ENCODE data around the gene POLR2H. TPM values are rescaled to one million over a fixed set of nuclear protein-coding genes. Genes with fewer than 3 reads are reported as not detected.

POLR2H gene
- total RNA-seq, 1 experiment from 2014 or later, result 153 TPM

DNA sequence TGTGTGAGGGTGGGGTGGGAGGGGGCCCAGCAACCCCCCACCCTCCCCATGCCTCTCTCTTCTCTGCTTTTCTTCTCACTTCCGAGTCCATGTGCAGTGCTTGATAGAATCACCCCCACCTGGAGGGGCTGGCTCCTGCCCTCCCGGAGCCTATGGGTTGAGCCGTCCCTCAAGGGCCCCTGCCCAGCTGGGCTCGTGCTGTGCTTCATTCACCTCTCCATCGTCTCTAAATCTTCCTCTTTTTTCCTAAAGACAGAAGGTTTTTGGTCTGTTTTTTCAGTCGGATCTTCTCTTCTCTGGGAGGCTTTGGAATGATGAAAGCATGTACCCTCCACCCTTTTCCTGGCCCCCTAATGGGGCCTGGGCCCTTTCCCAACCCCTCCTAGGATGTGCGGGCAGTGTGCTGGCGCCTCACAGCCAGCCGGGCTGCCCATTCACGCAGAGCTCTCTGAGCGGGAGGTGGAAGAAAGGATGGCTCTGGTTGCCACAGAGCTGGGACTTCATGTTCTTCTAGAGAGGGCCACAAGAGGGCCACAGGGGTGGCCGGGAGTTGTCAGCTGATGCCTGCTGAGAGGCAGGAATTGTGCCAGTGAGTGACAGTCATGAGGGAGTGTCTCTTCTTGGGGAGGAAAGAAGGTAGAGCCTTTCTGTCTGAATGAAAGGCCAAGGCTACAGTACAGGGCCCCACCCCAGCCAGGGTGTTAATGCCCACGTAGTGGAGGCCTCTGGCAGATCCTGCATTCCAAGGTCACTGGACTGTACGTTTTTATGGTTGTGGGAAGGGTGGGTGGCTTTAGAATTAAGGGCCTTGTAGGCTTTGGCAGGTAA lies 16.0 kb upstream of the POLR2H start:
- no peaks in the 10 kb centered on the region for H4K20me1 ChIP-seq (ENCODE audit: insufficient read depth)
- H3K9me3 ChIP-seq (ENCODE audit: insufficient read depth, low read depth), result no peaks in the 10 kb centered on the region
- POLR2A ChIA-PET (ENCODE audit: unreplicated experiment), result no interaction called here
- no peak overlapping the region for H3K4me2 ChIP-seq
- peaks cover 8% of the 10 kb centered on the region; the same call in 1 of the 2 replicates for H3K4me1 ChIP-seq (replicated peaks; ENCODE audit: insufficient read depth)
- H3F3A ChIP-seq (ENCODE audit: insufficient read depth, low read depth), result peaks cover 9% of the 10 kb centered on the region; the same call in 1 of the 2 replicates
- no peak overlapping the region for H3K27ac ChIP-seq
- no peaks in the 10 kb centered on the region for H3K27me3 ChIP-seq (ENCODE audit: insufficient read depth, low read depth)
- TF ChIP-seq, protein P1, sequence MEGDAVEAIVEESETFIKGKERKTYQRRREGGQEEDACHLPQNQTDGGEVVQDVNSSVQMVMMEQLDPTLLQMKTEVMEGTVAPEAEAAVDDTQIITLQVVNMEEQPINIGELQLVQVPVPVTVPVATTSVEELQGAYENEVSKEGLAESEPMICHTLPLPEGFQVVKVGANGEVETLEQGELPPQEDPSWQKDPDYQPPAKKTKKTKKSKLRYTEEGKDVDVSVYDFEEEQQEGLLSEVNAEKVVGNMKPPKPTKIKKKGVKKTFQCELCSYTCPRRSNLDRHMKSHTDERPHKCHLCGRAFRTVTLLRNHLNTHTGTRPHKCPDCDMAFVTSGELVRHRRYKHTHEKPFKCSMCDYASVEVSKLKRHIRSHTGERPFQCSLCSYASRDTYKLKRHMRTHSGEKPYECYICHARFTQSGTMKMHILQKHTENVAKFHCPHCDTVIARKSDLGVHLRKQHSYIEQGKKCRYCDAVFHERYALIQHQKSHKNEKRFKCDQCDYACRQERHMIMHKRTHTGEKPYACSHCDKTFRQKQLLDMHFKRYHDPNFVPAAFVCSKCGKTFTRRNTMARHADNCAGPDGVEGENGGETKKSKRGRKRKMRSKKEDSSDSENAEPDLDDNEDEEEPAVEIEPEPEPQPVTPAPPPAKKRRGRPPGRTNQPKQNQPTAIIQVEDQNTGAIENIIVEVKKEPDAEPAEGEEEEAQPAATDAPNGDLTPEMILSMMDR (conservative IDR thresholded peaks at IDR 0.05), result peak; percentile 86
- TF ChIP-seq EZH2 (IDR thresholded peaks at IDR 0.05; ENCODE audit: low read depth), result no peak
- H3K36me3 ChIP-seq (ENCODE audit: low read depth), result no peaks in the 10 kb centered on the region
- no TSS peak for BruUV-seq (replicated peaks)
- no peak overlapping the region for H2AFZ ChIP-seq
- intact Hi-C loops (cut with micrococcal nuclease; ENCODE audit: unreplicated experiment), result loop anchor here (1.0 to 5.0 kb wide), 2 partner anchors 17 to 33 kb away; partner anchors contain the start of gene EIF4G1
- H3K79me2 ChIP-seq (ENCODE audit: low read depth), result no peaks in the 10 kb centered on the region
- no peak overlapping the region for H3K4me3 ChIP-seq
- peak; percentile 83 for DNase-seq
- no peaks in the 10 kb centered on the region for H3K9me2 ChIP-seq (ENCODE audit: insufficient read depth)
- CTCF ChIA-PET, result interaction anchor here (0.5 to 1.0 kb wide), 2 partner anchors 26 to 453 kb away, joined by 3 to 4 read pairs; no protein-coding TSS in a partner anchor

DNA sequence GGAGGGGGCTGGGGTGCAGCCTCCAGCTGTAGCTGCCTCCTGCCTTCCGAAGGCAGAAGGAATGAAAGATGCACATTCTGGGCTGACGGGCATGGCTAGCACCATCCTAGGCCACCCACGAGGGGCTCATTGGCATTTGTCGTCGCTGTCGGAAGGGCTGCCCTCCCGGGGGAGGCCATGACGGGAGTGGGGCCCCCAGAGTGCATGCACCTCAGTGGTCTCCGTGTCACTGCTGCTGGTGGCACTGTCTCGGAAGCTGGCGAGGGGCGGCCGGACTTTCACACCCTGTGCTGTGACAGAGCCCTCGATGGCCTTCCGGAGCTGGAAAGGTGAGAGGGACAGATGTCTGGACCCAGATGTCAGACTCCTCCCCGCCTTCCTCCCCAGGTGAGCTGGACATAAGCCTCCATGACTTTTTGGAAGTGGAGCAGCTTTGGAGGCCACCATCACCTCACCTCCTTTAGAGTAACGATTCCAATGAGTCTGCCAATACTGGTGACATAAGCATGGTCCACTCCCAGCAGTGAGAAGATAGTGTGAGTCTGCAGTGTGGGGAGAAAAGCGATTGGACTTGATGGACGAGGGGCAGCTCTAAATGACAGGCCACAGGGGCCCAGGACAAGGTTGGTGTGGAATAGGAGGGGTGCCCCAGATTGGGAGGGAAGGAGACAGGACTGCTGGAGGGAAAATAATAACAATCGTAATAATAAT lies 14.9 kb upstream of the POLR2H start:
- Histone ChIP-seq H3K4me1 (replicated peaks; ENCODE audit: insufficient read depth) (peaks cover 7% of the 10 kb centered on the region; the same call in 1 of the 2 replicates), H2AFZ (no peak overlapping the region), H3K27ac (no peak overlapping the region), H4K20me1 (ENCODE audit: insufficient read depth) (no peaks in the 10 kb centered on the region), H3F3A (ENCODE audit: insufficient read depth, low read depth) (0 out of 2 replicates have a peak, but pooled peaks cover 5% of the 10 kb centered on the region), H3K9me2 (ENCODE audit: insufficient read depth) (no peaks in the 10 kb centered on the region), H3K9me3 (ENCODE audit: insufficient read depth, low read depth) (no peaks in the 10 kb centered on the region), H3K4me3 (no peak overlapping the region), H3K27me3 (ENCODE audit: insufficient read depth, low read depth) (no peaks in the 10 kb centered on the region), H3K4me2 (no peak overlapping the region), H3K79me2 (ENCODE audit: low read depth) (no peaks in the 10 kb centered on the region), H3K36me3 (ENCODE audit: low read depth) (no peaks in the 10 kb centered on the region)
- ChIA-PET CTCF (interaction anchor here (0.5 kb wide), 1 partner anchor 454 kb away, joined by 3 read pairs; no protein-coding TSS in a partner anchor), POLR2A (ENCODE audit: unreplicated experiment) (no interaction called here)
- TF ChIP-seq EZH2 (IDR thresholded peaks at IDR 0.05; ENCODE audit: low read depth), result no peak
- TF ChIP-seq, protein P1 (conservative IDR thresholded peaks at IDR 0.05), result no peak
- no peak for DNase-seq
- BruUV-seq (replicated peaks), result no TSS peak
- intact Hi-C loops (cut with micrococcal nuclease; ENCODE audit: unreplicated experiment), result loop anchor here (5.0 kb wide), 1 partner anchor 34 kb away; the partner anchor contains the start of gene EIF4G1

DNA sequence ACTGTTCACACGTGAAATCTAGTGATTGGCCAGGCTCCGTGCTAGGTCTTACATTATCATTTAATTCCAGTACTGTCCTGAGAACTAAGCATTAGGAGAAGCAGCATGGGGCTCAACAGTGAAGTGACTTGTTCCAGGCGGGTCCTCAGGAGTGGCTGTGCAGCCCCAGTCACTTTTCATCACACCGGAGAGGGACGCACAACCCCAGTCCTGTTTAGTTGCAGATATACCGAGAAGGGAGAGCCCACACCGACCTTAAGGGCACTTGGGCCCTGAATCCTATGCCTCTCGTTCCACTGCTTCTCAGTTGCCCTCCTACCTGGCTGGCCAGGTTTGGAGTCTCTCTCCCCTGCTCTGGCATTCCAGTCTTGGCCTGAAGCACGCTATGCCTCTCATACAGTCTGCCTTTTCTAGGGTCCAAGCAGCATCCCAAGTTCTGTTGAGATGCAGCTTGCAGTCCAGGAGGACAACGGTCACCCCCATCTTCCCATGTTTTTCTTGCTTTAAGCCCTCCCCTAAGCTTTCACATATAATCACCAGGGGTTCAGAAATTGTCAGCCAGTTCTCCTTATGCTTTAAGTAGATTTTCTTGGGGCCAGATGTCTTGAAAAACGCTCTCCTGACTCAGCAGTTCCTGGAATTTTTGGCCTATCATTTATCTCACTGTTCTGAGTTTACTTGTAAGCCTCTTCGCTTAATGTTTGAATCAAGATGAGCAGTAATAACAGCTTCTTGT lies 14.0 kb upstream of the POLR2H start:
- intact Hi-C loops (cut with micrococcal nuclease; ENCODE audit: unreplicated experiment), result loop anchor here (5.0 kb wide), 1 partner anchor 35 kb away; the partner anchor contains the start of gene EIF4G1
- Histone ChIP-seq H3K4me3 (no peak overlapping the region), H4K20me1 (ENCODE audit: insufficient read depth) (no peaks in the 10 kb centered on the region), H3F3A (ENCODE audit: insufficient read depth, low read depth) (0 out of 2 replicates have a peak, but pooled peaks cover 5% of the 10 kb centered on the region), H3K4me1 (replicated peaks; ENCODE audit: insufficient read depth) (peaks cover 3% of the 10 kb centered on the region; the same call in 1 of the 2 replicates), H3K27me3 (ENCODE audit: insufficient read depth, low read depth) (no peaks in the 10 kb centered on the region), H2AFZ (no peak overlapping the region), H3K27ac (no peak overlapping the region), H3K4me2 (no peak overlapping the region), H3K9me3 (ENCODE audit: insufficient read depth, low read depth) (no peaks in the 10 kb centered on the region), H3K36me3 (ENCODE audit: low read depth) (no peaks in the 10 kb centered on the region), H3K79me2 (ENCODE audit: low read depth) (no peaks in the 10 kb centered on the region), H3K9me2 (ENCODE audit: insufficient read depth) (no peaks in the 10 kb centered on the region)
- DNase-seq, result no peak
- BruUV-seq (replicated peaks), result TSS peak; percentile 15
- TF ChIP-seq, protein P1 (conservative IDR thresholded peaks at IDR 0.05), result no peak
- TF ChIP-seq EZH2 (IDR thresholded peaks at IDR 0.05; ENCODE audit: low read depth), result no peak
- CTCF ChIA-PET, result interaction anchor here (0.6 to 0.7 kb wide), 3 partner anchors 24 to 41 kb away, joined by 3 to 13 read pairs (median 8); no protein-coding TSS in a partner anchor
- POLR2A ChIA-PET (ENCODE audit: unreplicated experiment), result no interaction called here

All from PC-9 (cell line).